H1 (cell line): Measurements from ENCODE around the gene NUBPL.

Experiments used
- CHD2 ChIP-seq: IDR thresholded peaks from 2 replicates; pipeline ENCODE4 v1.6.1; 2012; ENCODE audit warnings: low read length, improper control_type of control experiment
- POLR2A ChIP-seq, 2 experiments: IDR thresholded peaks; 1 replicate in 1 of 2; 2 replicates in 1 of 2; pipeline ENCODE4 v1.6.1; 2011; ENCODE audit warnings: low read depth in 2 of 2, low read length in 2 of 2, mild to moderate bottlenecking in 2 of 2; ENCODE audit errors: control extremely low read depth in 1 of 2
- TF ChIP-seq, protein P1 (sequence below), 3 experiments: IDR thresholded peaks; 1 replicate in 2 of 3; 2 replicates in 1 of 3; pipeline versions ENCODE4 v1.5.1 to v1.6.1; 2011; ENCODE audit warnings: low read length in 3 of 3, mild to moderate bottlenecking in 3 of 3, inconsistent platforms in 2 of 3, low read depth in 1 of 3, moderate library complexity in 1 of 3; ENCODE audit not compliant: insufficient read depth in 1 of 3; ENCODE audit errors: control extremely low read depth in 1 of 3

DNA sequence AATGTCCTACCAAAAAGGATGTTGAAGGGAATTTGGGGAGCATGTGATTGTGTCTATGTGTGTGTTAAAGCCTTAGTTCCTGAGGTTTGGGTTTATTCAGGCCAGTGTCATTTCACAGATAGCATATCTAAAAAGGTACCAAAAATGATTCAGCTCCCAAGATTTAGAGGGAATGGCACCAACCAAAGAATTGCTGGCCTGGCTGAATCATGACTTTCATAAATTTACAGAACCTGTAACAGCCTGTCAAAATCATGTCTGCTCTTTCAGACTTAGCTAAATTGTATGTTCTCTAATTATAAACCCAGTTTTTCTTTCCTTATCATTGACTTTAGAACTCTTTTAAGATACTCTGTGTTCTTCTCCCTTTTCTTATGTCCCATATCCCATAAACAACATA is 231.5 kb downstream of the NUBPL start:
- TF ChIP-seq, protein P1, sequence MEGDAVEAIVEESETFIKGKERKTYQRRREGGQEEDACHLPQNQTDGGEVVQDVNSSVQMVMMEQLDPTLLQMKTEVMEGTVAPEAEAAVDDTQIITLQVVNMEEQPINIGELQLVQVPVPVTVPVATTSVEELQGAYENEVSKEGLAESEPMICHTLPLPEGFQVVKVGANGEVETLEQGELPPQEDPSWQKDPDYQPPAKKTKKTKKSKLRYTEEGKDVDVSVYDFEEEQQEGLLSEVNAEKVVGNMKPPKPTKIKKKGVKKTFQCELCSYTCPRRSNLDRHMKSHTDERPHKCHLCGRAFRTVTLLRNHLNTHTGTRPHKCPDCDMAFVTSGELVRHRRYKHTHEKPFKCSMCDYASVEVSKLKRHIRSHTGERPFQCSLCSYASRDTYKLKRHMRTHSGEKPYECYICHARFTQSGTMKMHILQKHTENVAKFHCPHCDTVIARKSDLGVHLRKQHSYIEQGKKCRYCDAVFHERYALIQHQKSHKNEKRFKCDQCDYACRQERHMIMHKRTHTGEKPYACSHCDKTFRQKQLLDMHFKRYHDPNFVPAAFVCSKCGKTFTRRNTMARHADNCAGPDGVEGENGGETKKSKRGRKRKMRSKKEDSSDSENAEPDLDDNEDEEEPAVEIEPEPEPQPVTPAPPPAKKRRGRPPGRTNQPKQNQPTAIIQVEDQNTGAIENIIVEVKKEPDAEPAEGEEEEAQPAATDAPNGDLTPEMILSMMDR (IDR thresholded peaks at IDR 0.05; ENCODE audit: control extremely low read depth in 1 of 3, insufficient read depth in 1 of 3, low read depth in 1 of 3, low read length in 3 of 3), result no peak
- TF ChIP-seq POLR2A (IDR thresholded peaks at IDR 0.05; ENCODE audit: control extremely low read depth in 1 of 2, low read depth in 2 of 2, low read length in 2 of 2) (no peak), CHD2 (no peak)
